Glutamatergic neuron (in vitro differentiated cells): ENCODE measurements around the gene KCNN3. TPM values are rescaled to one million over a fixed set of nuclear protein-coding genes. Genes with fewer than 3 reads are reported as not detected.

Source experiments
- DNase-seq: peaks from one replicate; pipeline ENCODE4 v3.0.0; 2022
- H3K27ac Mint-ChIP-seq: one replicate; pipeline ENCODE4 v1.8.0; 2020; ENCODE audit warnings: mild to moderate bottlenecking, mixed read lengths, inconsistent platforms; ENCODE audit not compliant: unreplicated experiment
- H3K27me3 Mint-ChIP-seq: one replicate; pipeline ENCODE4 v1.8.0; 2020; ENCODE audit warnings: mild to moderate bottlenecking, moderate library complexity, mixed read lengths, inconsistent platforms; ENCODE audit not compliant: unreplicated experiment
- H3K36me3 Mint-ChIP-seq: one replicate; pipeline ENCODE4 v1.8.0; 2020; ENCODE audit warnings: mild to moderate bottlenecking, mixed read lengths, inconsistent platforms; ENCODE audit not compliant: unreplicated experiment
- H3K4me1 Mint-ChIP-seq: one replicate; pipeline ENCODE4 v1.8.0; 2020; ENCODE audit warnings: mild to moderate bottlenecking, low read depth, mixed read lengths, inconsistent platforms; ENCODE audit not compliant: unreplicated experiment
- H3K4me3 Mint-ChIP-seq: one replicate; pipeline ENCODE4 v1.8.0; 2020; ENCODE audit warnings: mild to moderate bottlenecking, mixed read lengths, inconsistent platforms; ENCODE audit not compliant: unreplicated experiment
- H3K9me3 Mint-ChIP-seq: one replicate; pipeline ENCODE4 v1.8.0; 2020; ENCODE audit warnings: mild to moderate bottlenecking, moderate library complexity, mixed read lengths, inconsistent platforms; ENCODE audit not compliant: unreplicated experiment
- total RNA-seq: library from RNA; stranded (reverse); fragmentation: NEBNext Ultra II Directional; extraction: Animal tissue kit (Norgen Biotek cat#: 25700); gene quantifications from one replicate; pipeline ENCODE4 v1.2.1, GENCODE V29; 2021; ENCODE audit not compliant: unreplicated experiment
- TF ChIP-seq, protein P1 (sequence below): fragments of 200-600 bp; sonication (generic); IDR thresholded peaks from one replicate; pipeline ENCODE4 v1.5.0; 2021; ENCODE audit not compliant: partially characterized antibody, unreplicated experiment

The KCNN3 gene
- total RNA-seq, 1 donor from 2014 or later, result 3.8 TPM

DNA sequence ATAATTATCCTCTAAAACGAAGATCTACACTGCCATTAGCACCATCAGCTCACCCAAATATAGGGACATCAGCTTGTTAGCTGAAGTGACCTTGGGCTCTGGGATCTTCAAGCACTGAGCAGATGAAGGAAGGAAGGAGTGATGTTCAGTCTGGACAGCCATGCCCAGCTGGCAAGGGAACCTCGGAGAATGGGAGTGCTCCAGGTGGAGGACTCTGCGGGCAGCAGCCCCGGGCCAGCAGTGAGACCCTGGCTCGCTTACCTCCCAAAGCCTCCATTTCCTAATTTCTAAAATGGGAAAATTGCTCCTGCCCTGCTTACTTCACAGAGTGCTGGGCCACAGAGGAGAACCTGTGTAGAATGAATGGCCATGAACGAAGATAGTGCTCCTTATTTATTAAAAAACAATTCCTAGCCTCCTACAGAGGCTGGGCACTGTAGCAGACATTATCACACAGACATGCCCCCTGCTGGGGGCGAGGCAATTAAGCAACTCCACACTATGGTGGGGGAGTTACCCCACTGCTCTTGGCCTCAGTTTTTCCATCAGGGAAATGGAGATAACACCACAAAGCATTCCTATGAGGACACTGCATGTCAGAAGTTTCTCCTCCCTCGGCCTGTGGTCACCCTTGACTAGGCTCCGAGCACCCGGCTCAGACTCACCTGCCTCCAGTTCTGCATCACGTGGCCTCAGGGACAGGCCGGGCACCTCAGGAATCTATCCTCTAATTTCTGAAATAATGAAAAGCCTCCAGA lies 117.6 kb downstream of the KCNN3 start:
- Mint-ChIP-seq H3K36me3 (no peaks in the 10 kb centered on the region), H3K27me3 (peaks cover 15% of the 10 kb centered on the region), H3K9me3 (peaks cover 15% of the 10 kb centered on the region), H3K4me1 (peaks cover 52% of the 10 kb centered on the region), H3K4me3 (no peak overlapping the region), H3K27ac (peak overlapping the region; percentile 96)
- TF ChIP-seq, protein P1, sequence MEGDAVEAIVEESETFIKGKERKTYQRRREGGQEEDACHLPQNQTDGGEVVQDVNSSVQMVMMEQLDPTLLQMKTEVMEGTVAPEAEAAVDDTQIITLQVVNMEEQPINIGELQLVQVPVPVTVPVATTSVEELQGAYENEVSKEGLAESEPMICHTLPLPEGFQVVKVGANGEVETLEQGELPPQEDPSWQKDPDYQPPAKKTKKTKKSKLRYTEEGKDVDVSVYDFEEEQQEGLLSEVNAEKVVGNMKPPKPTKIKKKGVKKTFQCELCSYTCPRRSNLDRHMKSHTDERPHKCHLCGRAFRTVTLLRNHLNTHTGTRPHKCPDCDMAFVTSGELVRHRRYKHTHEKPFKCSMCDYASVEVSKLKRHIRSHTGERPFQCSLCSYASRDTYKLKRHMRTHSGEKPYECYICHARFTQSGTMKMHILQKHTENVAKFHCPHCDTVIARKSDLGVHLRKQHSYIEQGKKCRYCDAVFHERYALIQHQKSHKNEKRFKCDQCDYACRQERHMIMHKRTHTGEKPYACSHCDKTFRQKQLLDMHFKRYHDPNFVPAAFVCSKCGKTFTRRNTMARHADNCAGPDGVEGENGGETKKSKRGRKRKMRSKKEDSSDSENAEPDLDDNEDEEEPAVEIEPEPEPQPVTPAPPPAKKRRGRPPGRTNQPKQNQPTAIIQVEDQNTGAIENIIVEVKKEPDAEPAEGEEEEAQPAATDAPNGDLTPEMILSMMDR, result no peak
- DNase-seq, result no peak

DNA sequence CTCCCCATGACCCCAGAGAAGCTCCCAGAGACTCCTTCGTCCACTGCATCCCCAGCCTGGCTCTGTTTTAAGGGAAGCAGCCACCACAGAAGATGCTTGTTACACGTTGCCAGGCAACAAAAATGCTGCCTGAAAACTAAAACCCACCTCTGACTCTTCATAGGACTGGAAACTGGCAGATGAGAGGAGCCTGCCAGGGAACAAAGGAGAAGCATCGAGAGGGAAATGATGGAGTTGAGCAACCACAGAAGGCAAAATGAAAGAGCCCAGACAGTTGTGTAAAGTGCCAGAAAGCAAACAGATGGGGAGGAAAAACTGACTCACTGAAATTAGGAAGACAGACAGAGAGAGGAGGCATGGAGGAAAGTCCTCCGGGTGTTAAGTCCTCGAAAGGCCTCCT lies 118.4 kb downstream of the KCNN3 start:
- no peaks in the 10 kb centered on the region for H3K36me3 Mint-ChIP-seq
- no peak for DNase-seq
- H3K4me1 Mint-ChIP-seq, result peaks cover 56% of the 10 kb centered on the region
- H3K27me3 Mint-ChIP-seq, result peaks cover 17% of the 10 kb centered on the region
- TF ChIP-seq, protein P1, result no peak
- H3K9me3 Mint-ChIP-seq, result peaks cover 15% of the 10 kb centered on the region
- H3K4me3 Mint-ChIP-seq, result peak overlapping the region; percentile 61
- H3K27ac Mint-ChIP-seq, result peak overlapping the region; percentile 96

DNA sequence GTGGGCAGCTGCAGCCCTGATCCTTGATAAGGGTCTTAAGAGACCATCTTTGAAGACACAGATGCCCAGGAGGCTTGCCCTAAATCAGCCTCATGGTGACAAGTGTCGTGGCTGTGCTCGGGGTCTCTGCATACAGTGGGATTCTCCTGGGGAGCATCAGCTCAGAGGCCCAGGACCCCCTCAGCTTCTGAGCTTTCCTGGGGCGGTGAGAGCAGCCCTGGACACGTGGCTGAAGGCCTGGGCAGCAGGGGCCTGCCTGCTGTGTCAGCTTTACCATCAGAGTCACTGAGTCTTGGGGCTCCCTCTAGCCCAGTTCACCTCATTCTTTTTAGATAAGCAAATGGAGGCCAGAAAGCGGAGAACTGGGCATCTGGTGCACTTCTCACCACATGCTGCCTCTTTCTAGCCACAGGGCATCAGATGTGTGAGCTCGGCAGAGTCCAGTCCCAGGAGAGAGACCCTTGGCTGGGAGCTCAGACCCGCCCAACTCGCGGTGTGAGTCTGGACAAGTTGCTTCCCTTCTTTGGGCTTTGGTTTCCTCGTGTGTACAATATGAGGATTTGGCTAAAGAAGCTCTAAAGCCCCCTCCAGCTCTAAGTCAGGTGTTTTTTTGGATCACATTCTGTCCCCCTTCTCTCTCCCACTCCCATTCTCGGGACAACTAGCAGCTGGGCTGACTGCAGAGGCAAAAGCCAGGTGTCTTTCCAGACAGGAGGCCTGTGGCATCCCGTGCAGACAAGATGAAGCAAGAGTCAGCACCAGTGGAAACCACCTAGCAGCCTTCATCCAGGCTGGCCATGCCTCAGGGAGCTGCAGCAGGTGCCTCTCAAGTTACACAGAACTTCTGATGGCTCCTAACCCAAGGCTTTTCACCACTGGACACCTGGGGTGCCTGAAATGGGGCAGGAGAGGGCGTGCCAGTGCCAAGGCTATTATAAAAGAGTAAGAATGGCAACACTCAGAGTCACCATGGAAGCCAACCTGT lies 119.1 kb downstream of the KCNN3 start:
- peak; percentile 61 for DNase-seq
- H3K36me3 Mint-ChIP-seq, result no peaks in the 10 kb centered on the region
- H3K4me1 Mint-ChIP-seq, result peaks cover 59% of the 10 kb centered on the region
- H3K4me3 Mint-ChIP-seq, result peak overlapping the region; percentile 71
- peak overlapping the region; percentile 96 for H3K27ac Mint-ChIP-seq
- peaks cover 15% of the 10 kb centered on the region for H3K9me3 Mint-ChIP-seq
- TF ChIP-seq, protein P1, result no peak
- H3K27me3 Mint-ChIP-seq, result peaks cover 17% of the 10 kb centered on the region

DNA sequence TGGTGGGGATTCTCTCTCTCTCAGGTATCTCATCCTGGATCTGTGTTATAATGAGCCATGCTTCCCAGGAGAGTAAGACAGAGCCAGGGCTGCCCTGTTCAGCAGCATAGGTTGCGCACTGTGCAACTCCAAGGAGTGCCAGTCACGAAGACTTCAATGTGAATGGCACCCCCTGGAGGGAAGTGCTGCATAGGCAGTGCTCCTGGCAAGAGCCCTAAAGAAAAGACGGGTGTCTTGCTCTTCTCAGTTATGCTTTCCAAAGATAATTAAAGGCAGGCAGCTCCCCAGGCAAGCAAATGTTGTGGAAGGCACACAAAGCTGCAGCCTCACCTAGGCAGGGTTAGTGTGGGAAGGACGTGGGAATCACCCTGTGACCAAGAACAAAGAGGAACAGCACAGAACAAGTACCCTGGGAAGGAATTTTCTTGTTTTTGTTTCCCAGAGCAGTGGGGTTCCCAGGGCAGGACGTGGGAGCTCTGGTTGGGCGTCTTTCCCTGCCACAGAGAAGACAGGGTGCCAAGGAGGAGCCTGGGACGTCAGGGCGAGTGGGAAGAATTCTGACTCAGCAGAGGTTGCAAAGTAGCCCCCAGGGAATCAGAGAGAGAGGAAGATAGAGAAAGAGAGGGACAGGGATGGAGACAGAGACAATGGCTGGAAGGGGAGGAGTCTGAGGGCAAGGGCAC lies 120.9 kb downstream of the KCNN3 start:
- Mint-ChIP-seq H3K9me3 (peaks cover 18% of the 10 kb centered on the region), H3K4me1 (peaks cover 62% of the 10 kb centered on the region), H3K4me3 (peak overlapping the region; percentile 64), H3K36me3 (no peaks in the 10 kb centered on the region), H3K27ac (peak overlapping the region; percentile 88), H3K27me3 (peaks cover 17% of the 10 kb centered on the region)
- TF ChIP-seq, protein P1, result no peak
- no peak for DNase-seq
